PC-3 (cell line): ENCODE measurements around the gene FAM107B. TPM values are rescaled to one million over a fixed set of nuclear protein-coding genes. Genes with fewer than 3 reads are reported as not detected.

Experiments used
- ATAC-seq: fragments of 200-7000 bp; cut with Tn5 transposase; 2 replicates; pipeline ENCODE4 v1.9.1; 2020; ENCODE audit warnings: mild to moderate bottlenecking, moderate library complexity
- BruUV-seq: library from RNA; stranded (reverse); fragments of 400-500 nt; replicated peaks from 2 replicates; lab custom pipeline; 2021; lab: Mats Ljungman, UMichigan
- CTCF ChIA-PET: fragments of 300-600 bp; sonication (Branson Sonifier 250); formaldehyde crosslinking; loops from one replicate; lab custom pipeline; 2022; ENCODE audit warnings: antibody characterized with exemption; lab: Charles Lee
- POLR2A ChIA-PET: fragments of 300-600 bp; sonication (Branson Sonifier 250); formaldehyde crosslinking; loops from one replicate; lab custom pipeline; 2022; ENCODE audit warnings: antibody characterized with exemption; ENCODE audit not compliant: unreplicated experiment; lab: Charles Lee
- DNase-seq: peaks from one replicate; pipeline ENCODE4 v3.0.0-alpha.2; 2015
- H2AFZ ChIP-seq: fragments of 300-600 bp; sonication (generic); 2 replicates; pipeline ENCODE4 v1.6.0; 2016; ENCODE audit warnings: antibody characterized with exemption, low read length
- H3F3A ChIP-seq: fragments of 300-600 bp; sonication (generic); one replicate; pipeline ENCODE4 v1.6.0; 2017; ENCODE audit warnings: antibody characterized with exemption, low read length, control low read depth, mild to moderate bottlenecking; ENCODE audit not compliant: unreplicated experiment
- H3K27ac ChIP-seq: fragments of 300-600 bp; sonication (generic); 2 replicates; pipeline ENCODE4 v1.5.1; 2016; ENCODE audit warnings: mild to moderate bottlenecking, low read length
- H3K27me3 ChIP-seq: fragments of 300-600 bp; sonication (generic); 2 replicates; pipeline ENCODE4 v1.6.1; 2016; ENCODE audit warnings: low read length, mixed read lengths
- H3K36me3 ChIP-seq: fragments of 300-600 bp; sonication (generic); 2 replicates; pipeline ENCODE4 v1.6.1; 2016; ENCODE audit warnings: low read depth, mixed run types, low read length, mixed read lengths
- H3K4me1 ChIP-seq: fragments of 300-600 bp; sonication (generic); 2 replicates; pipeline ENCODE4 v1.5.1; 2016; ENCODE audit warnings: low read length; ENCODE audit not compliant: insufficient read depth
- H3K4me2 ChIP-seq: fragments of 300-600 bp; sonication (generic); 2 replicates; pipeline ENCODE4 v1.6.0; 2016; ENCODE audit warnings: low read length
- H3K4me3 ChIP-seq: fragments of 300-600 bp; sonication (generic); 2 replicates; pipeline ENCODE4 v1.5.1; 2016; ENCODE audit warnings: mild to moderate bottlenecking, low read length, mixed read lengths
- H3K79me2 ChIP-seq: fragments of 300-600 bp; sonication (generic); 2 replicates; pipeline ENCODE4 v1.6.1; 2017; ENCODE audit warnings: low read length, mixed read lengths
- H3K9ac ChIP-seq: fragments of 300-600 bp; sonication (generic); 2 replicates; pipeline ENCODE4 v1.6.0; 2016; ENCODE audit warnings: mild to moderate bottlenecking, low read length
- H3K9me2 ChIP-seq: fragments of 300-600 bp; sonication (generic); replicated peaks from 2 replicates; pipeline ENCODE4 v1.6.1; 2016; ENCODE audit warnings: mixed run types, low read length, mixed read lengths
- H3K9me3 ChIP-seq: fragments of 300-600 bp; sonication (generic); 2 replicates; pipeline ENCODE4 v1.6.1; 2016; ENCODE audit warnings: low read length, mixed read lengths
- H4K20me1 ChIP-seq: fragments of 300-600 bp; sonication (generic); 2 replicates; pipeline ENCODE4 v1.6.1; 2016; ENCODE audit warnings: low read length, mixed read lengths
- EZH2 ChIP-seq: fragments of 300-600 bp; sonication (generic); IDR thresholded peaks from one replicate; pipeline ENCODE4 v1.6.1; 2017; ENCODE audit warnings: antibody characterized with exemption, mild to moderate bottlenecking, low read length; ENCODE audit not compliant: unreplicated experiment
- EZH2phosphoT487 ChIP-seq: fragments of 300-600 bp; sonication (generic); IDR thresholded peaks from 2 replicates; pipeline ENCODE4 v1.6.1; 2018; ENCODE audit warnings: mild to moderate bottlenecking, antibody characterized with exemption, low read length, borderline replicate concordance
- intact Hi-C: fragments of 100-400 bp; cut with micrococcal nuclease; formaldehyde crosslinking; loops from 2 replicates; pipeline ENCODE4 v1.9.0; 2023
- total RNA-seq: library from RNA; depleted of rRNA; stranded (reverse); fragments of >200 nt; gene quantifications from 2 replicates; pipeline ENCODE4 v1.2.3, GENCODE V29; 2014
- TF ChIP-seq, protein P1 (sequence below): fragments of 300-600 bp; sonication (generic); conservative IDR thresholded peaks from 2 replicates; pipeline ENCODE4 v1.5.1; 2017; ENCODE audit warnings: antibody characterized with exemption, low read depth, mild to moderate bottlenecking, low read length

The FAM107B gene
- total RNA-seq, 1 experiment from 2014 or later: 36.6 TPM

DNA sequence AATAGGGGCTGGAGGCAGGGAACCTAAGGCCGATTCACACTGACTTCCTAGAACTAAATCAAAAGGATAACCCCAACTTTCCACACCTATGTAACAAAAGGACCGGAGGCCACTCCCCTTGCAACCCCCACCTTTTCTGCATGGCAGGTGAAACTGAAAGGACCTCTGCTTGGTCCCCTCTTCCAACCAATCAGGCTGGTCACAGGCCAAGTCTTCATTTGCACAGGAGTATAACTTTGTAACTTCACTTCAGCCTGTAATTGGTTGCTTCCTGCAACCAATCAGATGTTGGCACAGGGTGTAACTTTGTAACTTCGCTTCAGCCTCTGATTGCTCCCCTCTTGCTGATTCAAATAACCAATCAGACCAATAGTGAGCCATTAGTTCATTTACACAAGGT, 190.0 kb downstream of the FAM107B start:
- H3K27me3 ChIP-seq: no peaks in the 10 kb centered on the region
- no peaks in the 10 kb centered on the region for H3K9me3 ChIP-seq
- ChIA-PET POLR2A (no interaction called here), CTCF (no interaction called here)
- no peaks in the 10 kb centered on the region for H4K20me1 ChIP-seq
- H3K4me1 ChIP-seq: peaks cover 48% of the 10 kb centered on the region
- DNase-seq (no peak), ATAC-seq (no peak)
- peaks cover 83% of the 10 kb centered on the region for H3K79me2 ChIP-seq
- no peak overlapping the region for H3K27ac ChIP-seq
- H3K4me2 ChIP-seq: no peak overlapping the region
- H3K9ac ChIP-seq: no peak overlapping the region
- H3F3A ChIP-seq: no peaks in the 10 kb centered on the region
- intact Hi-C loops: loop anchor here (5.0 kb wide), 1 partner anchor 37 kb away; no protein-coding TSS in a partner anchor
- H3K4me3 ChIP-seq: no peak overlapping the region
- no peaks in the 10 kb centered on the region for H3K9me2 ChIP-seq
- H2AFZ ChIP-seq: no peak overlapping the region
- no TSS peak for BruUV-seq
- TF ChIP-seq EZH2 (no peak), EZH2phosphoT487 (no peak)
- TF ChIP-seq, protein P1, sequence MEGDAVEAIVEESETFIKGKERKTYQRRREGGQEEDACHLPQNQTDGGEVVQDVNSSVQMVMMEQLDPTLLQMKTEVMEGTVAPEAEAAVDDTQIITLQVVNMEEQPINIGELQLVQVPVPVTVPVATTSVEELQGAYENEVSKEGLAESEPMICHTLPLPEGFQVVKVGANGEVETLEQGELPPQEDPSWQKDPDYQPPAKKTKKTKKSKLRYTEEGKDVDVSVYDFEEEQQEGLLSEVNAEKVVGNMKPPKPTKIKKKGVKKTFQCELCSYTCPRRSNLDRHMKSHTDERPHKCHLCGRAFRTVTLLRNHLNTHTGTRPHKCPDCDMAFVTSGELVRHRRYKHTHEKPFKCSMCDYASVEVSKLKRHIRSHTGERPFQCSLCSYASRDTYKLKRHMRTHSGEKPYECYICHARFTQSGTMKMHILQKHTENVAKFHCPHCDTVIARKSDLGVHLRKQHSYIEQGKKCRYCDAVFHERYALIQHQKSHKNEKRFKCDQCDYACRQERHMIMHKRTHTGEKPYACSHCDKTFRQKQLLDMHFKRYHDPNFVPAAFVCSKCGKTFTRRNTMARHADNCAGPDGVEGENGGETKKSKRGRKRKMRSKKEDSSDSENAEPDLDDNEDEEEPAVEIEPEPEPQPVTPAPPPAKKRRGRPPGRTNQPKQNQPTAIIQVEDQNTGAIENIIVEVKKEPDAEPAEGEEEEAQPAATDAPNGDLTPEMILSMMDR: no peak
- H3K36me3 ChIP-seq: peaks cover 9% of the 10 kb centered on the region; the same call in 1 of the 2 replicates

DNA sequence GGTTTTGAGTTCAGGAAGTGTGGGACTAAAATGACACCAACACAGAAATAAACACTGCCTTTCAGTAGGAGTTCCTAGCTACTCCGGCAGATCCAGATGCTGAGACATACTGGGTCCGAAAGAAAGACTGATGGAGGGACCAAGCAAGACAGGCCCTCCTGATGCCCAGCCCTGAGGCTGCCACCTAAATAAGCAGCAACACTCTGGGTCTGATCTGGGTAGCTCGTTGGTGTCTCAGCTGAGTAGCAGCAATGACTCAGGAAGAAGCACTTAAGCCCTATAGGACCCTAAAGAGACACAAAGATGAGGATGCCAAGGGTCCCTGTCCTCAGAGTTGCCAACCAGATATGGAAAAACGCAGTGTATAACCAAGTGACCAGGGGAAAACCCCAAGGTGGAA, 190.7 kb downstream of the FAM107B start:
- Histone ChIP-seq H3K9me3 (no peaks in the 10 kb centered on the region), H3F3A (peaks cover 3% of the 10 kb centered on the region), H4K20me1 (no peaks in the 10 kb centered on the region), H3K4me1 (peaks cover 48% of the 10 kb centered on the region), H2AFZ (no peak overlapping the region), H3K4me2 (no peak overlapping the region), H3K79me2 (peaks cover 80% of the 10 kb centered on the region), H3K36me3 (peaks cover 9% of the 10 kb centered on the region; the same call in 1 of the 2 replicates), H3K4me3 (no peak overlapping the region), H3K27me3 (no peaks in the 10 kb centered on the region), H3K9me2 (no peaks in the 10 kb centered on the region), H3K27ac (no peak overlapping the region), H3K9ac (no peak overlapping the region)
- CTCF ChIA-PET: no interaction called here
- TF ChIP-seq, protein P1: no peak
- TF ChIP-seq EZH2phosphoT487: no peak
- no peak for TF ChIP-seq EZH2
- no TSS peak for BruUV-seq
- intact Hi-C loops: no loop called here
- no peak for ATAC-seq
- DNase-seq: no peak
- POLR2A ChIA-PET: no interaction called here

DNA sequence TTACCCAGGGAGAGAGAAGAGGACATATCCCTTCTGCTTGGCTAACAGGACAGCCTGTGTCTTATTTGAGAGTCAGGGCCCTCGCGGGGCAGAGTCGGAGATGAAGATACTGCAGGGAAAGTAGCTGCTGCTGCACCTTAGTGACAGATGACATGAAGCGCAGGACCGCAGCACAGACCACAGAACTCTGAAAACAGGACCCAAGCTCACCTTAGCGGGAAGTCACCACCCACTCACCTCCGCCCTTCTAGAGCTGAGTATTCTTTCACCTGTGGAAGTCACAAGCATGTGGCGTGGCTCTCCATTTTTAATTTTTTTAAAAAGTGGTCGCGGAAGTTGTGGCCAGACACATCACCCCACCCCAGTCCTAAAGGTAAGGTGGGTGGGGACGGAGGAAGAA, 191.4 kb downstream of the FAM107B start:
- peaks cover 82% of the 10 kb centered on the region for H3K79me2 ChIP-seq
- no peak overlapping the region for H2AFZ ChIP-seq
- no TSS peak for BruUV-seq
- ChIA-PET CTCF (no interaction called here), POLR2A (no interaction called here)
- DNase-seq: no peak
- H3K27me3 ChIP-seq: no peaks in the 10 kb centered on the region
- no peak overlapping the region for H3K9ac ChIP-seq
- H3K4me2 ChIP-seq: no peak overlapping the region
- H4K20me1 ChIP-seq: no peaks in the 10 kb centered on the region
- TF ChIP-seq EZH2: no peak
- TF ChIP-seq, protein P1: no peak
- TF ChIP-seq EZH2phosphoT487: no peak
- peaks cover 9% of the 10 kb centered on the region; the same call in 1 of the 2 replicates for H3K36me3 ChIP-seq
- H3K4me1 ChIP-seq: peaks cover 48% of the 10 kb centered on the region
- H3K27ac ChIP-seq: no peak overlapping the region
- H3K4me3 ChIP-seq: no peak overlapping the region
- no peaks in the 10 kb centered on the region for H3K9me3 ChIP-seq
- no peaks in the 10 kb centered on the region for H3K9me2 ChIP-seq
- intact Hi-C loops: no loop called here
- no peak for ATAC-seq
- peaks cover 8% of the 10 kb centered on the region for H3F3A ChIP-seq
